Activated CD8-positive, alpha-beta memory T cell treated with anti-CD3 and anti-CD28 coated beads for 48 hours (primary cell): ENCODE data around the gene ULK1.

Experiments
- DNase-seq, 3 experiments: peaks; one replicate each; pipeline ENCODE4 v3.0.0-alpha.2; 2020; ENCODE audit warnings: low read depth in 2 of 3, low spot score in 2 of 3

Gene ULK1

GRCh38 chr12:131907379-131908091, 13.1 kb downstream of the ULK1 start:
- no peak for DNase-seq

- DNase-seq: no peak
Observed at GRCh38 chr12:131908092-131909080, 14.0 kb downstream of the ULK1 start.

DNA sequence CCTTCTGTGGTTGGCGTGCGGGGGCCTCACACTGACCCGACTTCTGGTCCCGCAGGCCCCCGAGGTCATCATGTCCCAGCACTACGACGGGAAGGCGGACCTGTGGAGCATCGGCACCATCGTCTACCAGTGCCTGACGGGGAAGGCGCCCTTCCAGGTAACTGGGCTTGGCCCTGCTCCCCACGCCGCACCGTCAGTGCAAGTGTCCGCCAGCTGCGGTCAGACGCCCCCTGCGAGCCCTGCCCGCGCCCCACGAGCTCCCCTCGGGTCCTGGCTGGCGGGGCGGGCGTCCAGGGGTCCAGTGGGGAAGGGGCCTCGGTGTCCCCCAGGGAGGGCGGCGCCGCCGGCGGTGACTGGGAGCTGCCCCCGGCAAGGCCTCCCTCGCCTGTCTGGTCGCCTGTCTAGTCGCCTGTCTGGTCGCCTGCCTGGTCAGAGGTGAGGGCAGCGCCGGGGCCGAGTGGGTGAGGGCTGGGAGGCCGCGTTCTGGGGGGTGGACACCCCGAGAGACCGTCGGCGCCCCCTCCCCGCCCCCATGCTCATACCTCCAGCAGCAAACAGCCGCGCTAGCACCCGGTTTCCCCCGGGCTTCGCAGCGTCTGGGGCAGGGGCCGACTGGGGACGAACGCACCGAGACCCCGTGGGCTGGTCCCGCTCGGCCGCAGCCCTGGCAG, 14.8 kb downstream of the ULK1 start:
- DNase-seq: no peak

DNA sequence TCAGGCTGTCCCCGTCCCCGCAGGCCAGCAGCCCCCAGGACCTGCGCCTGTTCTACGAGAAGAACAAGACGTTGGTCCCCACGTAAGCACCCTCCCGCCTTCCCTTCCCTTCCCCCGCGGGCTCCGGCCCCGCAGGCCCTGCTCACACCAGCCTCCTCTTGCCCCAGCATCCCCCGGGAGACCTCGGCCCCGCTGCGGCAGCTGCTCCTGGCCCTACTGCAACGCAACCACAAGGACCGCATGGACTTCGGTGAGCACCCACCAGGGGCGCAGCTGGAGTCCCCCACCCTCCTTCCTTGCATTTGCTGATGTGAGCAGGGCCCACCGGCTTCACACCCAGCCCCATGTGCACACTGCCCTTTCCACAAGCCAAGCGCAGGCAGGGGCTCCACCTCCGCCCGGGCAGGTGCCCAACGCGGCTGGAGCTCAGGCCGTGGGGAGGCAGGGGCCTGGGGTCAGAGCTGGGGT, 15.4 kb downstream of the ULK1 start:
- DNase-seq: no peak

- DNase-seq: no peak
Observed at GRCh38 chr12:131910302-131911027, 16.0 kb downstream of the ULK1 start.

DNA sequence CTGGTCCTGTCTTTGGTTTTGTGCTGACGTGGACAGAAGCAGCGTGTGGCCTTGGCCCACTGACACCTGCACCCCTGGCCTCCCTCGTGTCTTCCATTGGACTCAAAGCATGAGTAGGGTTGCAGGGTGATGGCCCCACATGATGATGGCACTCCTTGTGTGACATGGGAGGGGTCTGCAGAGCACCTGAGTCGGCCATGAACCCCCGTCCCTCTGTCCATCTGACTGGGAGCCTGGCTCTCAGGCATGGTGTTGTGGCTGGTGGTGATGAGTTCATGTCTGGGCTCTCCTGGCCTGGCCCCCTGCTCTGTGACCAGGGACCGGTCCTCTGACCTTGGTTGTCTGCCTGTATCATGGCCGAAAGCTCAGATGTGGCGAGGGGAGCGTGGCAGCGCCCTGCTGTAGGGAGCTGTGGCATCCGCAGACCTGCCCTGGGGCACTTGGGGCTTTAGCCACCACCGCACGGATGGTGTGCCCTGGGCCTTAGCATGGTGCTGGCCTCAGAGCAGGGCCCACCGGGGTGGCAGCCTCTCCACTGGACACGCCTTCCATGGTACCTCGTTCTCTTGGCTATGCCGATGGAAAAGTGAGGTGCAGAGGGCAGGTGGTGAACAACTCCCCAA, 16.7 kb downstream of the ULK1 start:
- DNase-seq: no peak

DNA sequence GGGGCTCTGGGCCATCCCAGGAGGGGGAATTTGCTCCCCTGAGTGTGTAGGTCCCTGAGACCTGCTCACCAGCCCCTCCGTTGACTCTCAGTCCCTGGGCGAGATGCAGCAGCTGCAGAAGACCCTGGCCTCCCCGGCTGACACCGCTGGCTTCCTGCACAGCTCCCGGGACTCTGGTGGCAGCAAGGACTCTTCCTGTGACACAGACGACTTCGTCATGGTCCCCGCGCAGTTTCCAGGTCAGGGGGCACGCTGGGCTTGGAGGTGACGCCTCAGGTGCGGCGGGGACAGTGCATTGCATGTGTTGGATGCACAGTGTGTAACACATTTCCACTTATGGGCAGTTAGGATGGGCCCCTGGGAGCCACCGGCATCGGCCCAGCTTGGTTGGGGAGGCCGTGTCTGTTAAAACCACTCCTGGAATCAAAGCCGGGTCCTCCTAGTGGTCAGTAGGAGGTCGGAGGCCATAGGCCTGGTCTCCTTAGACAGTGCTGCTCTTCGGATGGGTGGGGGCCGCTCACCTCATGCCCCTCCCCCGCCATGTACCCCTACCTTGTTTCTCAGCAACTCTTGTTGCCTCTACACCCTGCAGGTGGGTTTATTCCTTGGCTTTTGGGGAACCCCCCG, 17.5 kb downstream of the ULK1 start:
- DNase-seq: no peak

DNA sequence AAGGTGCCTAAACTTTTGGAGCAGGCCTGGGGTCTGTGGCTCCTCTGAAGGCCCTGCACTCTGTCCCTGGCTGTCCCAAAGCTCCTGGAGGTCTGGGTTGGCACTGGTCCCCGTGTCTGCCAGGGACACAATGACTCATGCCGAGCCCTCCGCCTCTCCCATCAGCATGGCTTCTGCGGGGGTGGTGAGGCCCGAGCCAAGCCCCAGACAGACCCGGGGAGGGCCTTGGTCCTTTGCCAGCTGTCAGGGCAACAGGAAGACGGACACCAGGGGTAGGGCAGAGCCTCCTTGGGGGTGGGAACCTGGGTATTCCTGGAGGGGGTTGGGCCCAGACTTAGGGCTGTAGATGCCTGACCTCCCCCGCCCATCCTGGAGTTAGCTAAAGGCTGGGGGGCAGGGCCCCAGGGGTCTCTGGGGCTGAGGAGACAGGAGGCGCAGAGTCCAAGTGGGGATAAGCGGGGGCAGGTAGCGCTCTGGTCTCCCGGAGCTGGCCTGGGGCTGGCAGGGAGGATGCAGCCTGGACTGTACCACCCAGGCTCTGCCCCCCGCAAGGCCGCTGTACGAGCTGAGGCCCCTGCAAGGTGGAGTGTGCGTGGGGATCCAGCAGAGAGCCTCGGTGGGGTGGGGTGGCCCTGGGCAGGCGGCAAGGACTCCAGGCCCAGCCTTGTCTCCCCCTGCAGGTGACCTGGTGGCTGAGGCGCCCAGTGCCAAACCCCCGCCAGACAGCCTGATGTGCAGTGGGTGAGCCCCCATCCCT, 18.3 kb downstream of the ULK1 start:
- no peak for DNase-seq

DNA sequence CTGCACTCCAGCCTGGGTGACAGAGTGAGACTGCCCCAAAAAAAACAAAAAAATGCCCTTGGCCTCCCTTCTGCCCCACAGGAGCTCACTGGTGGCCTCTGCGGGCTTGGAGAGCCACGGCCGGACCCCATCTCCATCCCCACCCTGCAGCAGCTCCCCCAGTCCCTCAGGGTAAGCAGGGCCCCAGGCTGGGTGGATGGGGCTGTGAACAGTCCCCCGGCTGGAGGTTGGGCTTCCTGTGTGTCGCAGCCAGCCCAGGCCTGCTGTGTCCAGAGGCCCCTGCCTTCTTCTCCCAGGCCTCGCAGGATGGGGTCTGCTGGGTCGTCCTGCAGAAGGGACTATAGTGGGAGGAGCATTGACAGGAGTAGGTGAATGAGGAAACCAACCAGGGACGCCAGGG, 19.2 kb downstream of the ULK1 start:
- no peak for DNase-seq

DNA sequence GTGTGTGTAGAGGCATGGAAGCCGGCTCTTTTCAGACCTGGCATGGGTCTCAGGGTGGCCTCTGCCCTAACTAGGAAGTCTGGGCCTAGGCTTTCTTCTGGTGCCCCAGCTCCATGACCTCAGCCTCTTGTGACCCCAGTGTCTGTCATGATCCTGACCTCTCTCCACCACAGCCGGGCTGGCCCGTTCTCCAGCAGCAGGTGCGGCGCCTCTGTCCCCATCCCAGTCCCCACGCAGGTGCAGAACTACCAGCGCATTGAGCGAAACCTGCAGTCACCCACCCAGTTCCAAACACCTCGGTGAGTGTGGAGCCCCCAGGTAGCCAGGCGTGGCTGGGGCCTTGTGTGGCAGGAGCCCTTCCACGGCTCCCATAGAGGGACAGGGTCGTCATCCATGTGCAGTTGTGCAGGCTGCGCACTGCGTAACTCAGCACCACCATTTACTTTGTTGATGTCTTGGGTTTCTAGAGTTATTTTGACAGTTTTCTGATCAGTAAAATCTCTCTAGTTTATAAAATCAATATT, 19.8 kb downstream of the ULK1 start:
- DNase-seq: no peak

- no peak for DNase-seq
Observed at GRCh38 chr12:131915000-131915689, 20.7 kb downstream of the ULK1 start.

- no peak for DNase-seq
Observed at GRCh38 chr12:131915823-131916222, 21.4 kb downstream of the ULK1 start.

DNA sequence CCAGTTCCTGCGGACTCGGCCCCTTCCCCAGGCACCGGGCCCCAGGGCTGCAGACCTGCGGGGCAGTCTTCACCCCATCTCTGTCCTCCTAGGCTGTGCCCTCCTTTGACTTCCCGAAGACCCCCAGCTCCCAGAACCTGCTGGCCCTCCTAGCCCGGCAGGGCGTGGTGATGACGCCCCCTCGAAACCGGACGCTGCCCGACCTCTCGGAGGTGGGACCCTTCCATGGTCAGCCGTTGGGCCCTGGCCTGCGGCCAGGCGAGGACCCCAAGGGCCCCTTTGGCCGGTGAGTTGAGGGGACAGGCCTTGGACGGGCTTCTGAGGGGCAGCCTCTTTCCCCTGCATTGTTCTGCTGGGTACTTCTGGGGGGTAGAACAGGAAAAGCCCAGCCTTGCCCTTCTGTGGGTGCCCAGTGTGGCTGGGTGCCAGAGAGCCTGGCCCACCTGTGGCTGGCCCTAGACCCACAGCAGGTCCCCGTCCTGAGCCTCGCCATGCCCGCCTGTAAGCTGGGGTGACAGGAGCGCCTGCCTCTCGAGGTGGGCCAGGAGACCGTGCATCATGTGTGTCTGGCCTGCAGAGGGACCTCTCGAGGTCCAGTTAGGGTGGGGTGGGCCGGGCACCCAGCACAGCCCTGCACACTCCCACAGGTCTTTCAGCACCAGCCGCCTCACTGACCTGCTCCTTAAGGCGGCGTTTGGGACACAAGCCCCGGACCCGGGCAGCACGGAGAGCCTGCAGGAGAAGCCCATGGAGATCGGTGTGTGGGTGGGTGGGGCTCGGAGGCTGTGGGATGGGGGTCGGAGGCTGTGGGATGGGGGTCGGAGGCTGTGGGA, 22.1 kb downstream of the ULK1 start:
- DNase-seq: no peak

- no peak for DNase-seq
Observed at GRCh38 chr12:131917139-131917710, 22.8 kb downstream of the ULK1 start.

GRCh38 chr12:131917711-131918306, 23.4 kb downstream of the ULK1 start:
- no peak for DNase-seq

GRCh38 chr12:131918311-131919050, 24.1 kb downstream of the ULK1 start:
- no peak for DNase-seq
